Loucy (cell line): ENCODE results near the gene ARHGAP31.

Experiments
- CTCF ChIP-seq: fragments of 200-600 bp; sonication (generic); conservative IDR thresholded peaks from 2 replicates; pipeline ENCODE4 v1.5.1; 2014; ENCODE audit warnings: mild to moderate bottlenecking, antibody characterized with exemption, low read length
- EZH2phosphoT487 ChIP-seq: fragments of 200-600 bp; IDR thresholded peaks from 2 replicates; pipeline ENCODE4 v1.6.1; 2018; ENCODE audit warnings: antibody characterized with exemption, mild to moderate bottlenecking, moderate library complexity, borderline replicate concordance

- TF ChIP-seq CTCF (no peak), EZH2phosphoT487 (no peak)
Observed at GRCh38 chr3:119367000-119367399, 72.8 kb downstream of the ARHGAP31 start.
